AG04450 (cell line): ENCODE measurements around the gene PITX1. TPM values are rescaled to one million over a fixed set of nuclear protein-coding genes. Genes with fewer than 3 reads are reported as not detected.
A peak's percentile ranks its signal among the peaks of the same experiment; 100 is the strongest.

Source experiments
- CTCF ChIA-PET: fragments of 300-600, 350-600 bp; formaldehyde crosslinking; extraction: SDS; loops from one replicate; lab custom pipeline; 2022; ENCODE audit warnings: antibody characterized with exemption, inconsistent platforms; lab: Charles Lee
- POLR2A ChIA-PET: fragments of 350-600 bp; formaldehyde crosslinking; extraction: SDS; loops from one replicate; lab custom pipeline; 2021; ENCODE audit warnings: antibody characterized with exemption, inconsistent platforms; lab: Yijun Ruan, JAX
- DNase-seq: peaks from one replicate; pipeline ENCODE4 v3.0.0-alpha.2; 2011; ENCODE audit warnings: low read depth, low spot score
- H3K27ac ChIP-seq: one replicate; pipeline ENCODE4 v1.5.1; 2012; ENCODE audit warnings: low read depth, low read length, control low read depth
- H3K27me3 ChIP-seq: one replicate; pipeline ENCODE4 v1.6.0; 2012; ENCODE audit warnings: low read length; ENCODE audit not compliant: control insufficient read depth, insufficient read depth
- H3K4me3 ChIP-seq: 2 replicates; pipeline ENCODE4 v1.5.1; 2011; ENCODE audit warnings: mild to moderate bottlenecking, low read depth, low read length, control low read depth
- H3K9me3 ChIP-seq: 2 replicates; pipeline ENCODE4 v1.5.1; 2012; ENCODE audit warnings: low read length; ENCODE audit not compliant: control insufficient read depth, insufficient read depth
- CTCF ChIP-seq: IDR thresholded peaks from 2 replicates; pipeline ENCODE4 v1.5.1; 2011; ENCODE audit warnings: low read depth, low read length, control low read depth, inconsistent platforms
- polyA plus RNA-seq: library from polyadenylated mRNA; depleted of rRNA; stranded (reverse); fragments of >200 nt; gene quantifications from 2 replicates; pipeline ENCODE4 v1.2.3, GENCODE V29; 2011

Gene PITX1
- polyA plus RNA-seq, 1 experiment, result 72.1 TPM

GRCh38 chr5:135031813-135032694 is 2.0 kb downstream of the PITX1 start:
- Histone ChIP-seq H3K4me3 (peak overlapping the region; percentile 89), H3K27me3 (peaks cover 13% of the 10 kb centered on the region)
- CTCF ChIA-PET, result interaction anchor here (0.6 to 1.0 kb wide), 3 partner anchors 233 to 341 kb away, joined by 3 read pairs; no protein-coding TSS in a partner anchor

DNA sequence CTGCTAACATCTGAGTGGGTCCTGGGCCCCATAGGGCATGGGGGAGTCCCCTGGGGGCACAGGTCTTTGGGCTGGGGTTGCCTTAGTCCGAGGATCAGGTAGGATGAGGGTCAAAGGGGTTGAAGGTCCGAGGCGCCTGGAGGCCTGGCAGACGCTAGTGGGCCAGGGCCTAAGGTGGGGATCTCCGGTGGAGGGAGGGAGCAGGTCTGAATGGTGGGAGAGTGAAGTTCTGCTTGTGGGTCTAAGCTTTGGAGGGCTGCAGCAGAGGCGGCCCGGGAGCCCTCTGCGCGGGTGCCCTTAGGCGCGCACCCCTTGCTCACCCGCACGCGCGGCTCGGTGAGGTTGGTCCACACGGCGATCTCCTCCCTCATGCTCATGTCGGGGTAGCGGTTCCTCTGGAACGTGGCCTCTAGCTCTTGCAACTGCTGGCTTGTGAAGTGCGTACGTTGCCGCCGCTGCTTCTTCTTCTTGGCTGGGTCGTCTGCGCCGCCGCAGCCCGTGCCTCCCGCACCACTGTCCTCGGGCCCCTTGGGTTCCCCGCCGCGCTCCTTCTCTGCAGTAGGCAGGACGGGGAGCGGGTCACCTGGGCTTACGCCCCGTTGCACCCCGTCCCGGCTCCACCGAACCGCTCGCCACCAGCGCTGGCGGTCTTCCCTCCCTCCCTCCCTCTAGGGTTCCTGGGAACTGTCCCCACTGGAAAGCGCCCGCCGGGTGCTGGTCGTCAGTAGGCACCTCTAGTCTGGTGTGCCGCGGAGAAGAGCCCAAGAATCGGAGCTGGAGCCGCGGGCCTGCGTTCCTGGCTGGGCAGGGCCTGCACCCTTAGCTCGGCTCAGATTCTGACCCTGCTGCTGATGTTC is 2.8 kb downstream of the PITX1 start:
- Histone ChIP-seq H3K4me3 (peak overlapping the region; percentile 89), H3K9me3 (peaks cover 27% of the 10 kb centered on the region), H3K27ac (peak overlapping the region; percentile 68), H3K27me3 (peaks cover 6% of the 10 kb centered on the region)
- ChIA-PET CTCF (interaction anchor here (0.6 to 1.0 kb wide), 3 partner anchors 234 to 342 kb away, joined by 3 read pairs; no protein-coding TSS in a partner anchor), POLR2A (interaction anchor here (0.5 to 2.9 kb wide), 3 partner anchors 17 to 125 kb away, joined by 3 to 27 read pairs (median 7); no protein-coding TSS in a partner anchor)
- DNase-seq, result no peak
- no peak for TF ChIP-seq CTCF

More at GRCh38 chr5:135031813-135032694, 2.0 kb downstream of the PITX1 start:
- H3K9me3 ChIP-seq, result peaks cover 27% of the 10 kb centered on the region
- TF ChIP-seq CTCF, result no peak
- POLR2A ChIA-PET, result interaction anchor here (0.5 to 2.9 kb wide), 5 partner anchors 16 to 214 kb away, joined by 3 to 27 read pairs (median 3); no protein-coding TSS in a partner anchor
- no peak for DNase-seq
- peak overlapping the region; percentile 68 for H3K27ac ChIP-seq

- Histone ChIP-seq H3K9me3 (peaks cover 27% of the 10 kb centered on the region), H3K27ac (peak overlapping the region; percentile 31), H3K27me3 (peaks cover 6% of the 10 kb centered on the region), H3K4me3 (peak overlapping the region; percentile 89)
- ChIA-PET POLR2A (no interaction called here), CTCF (no interaction called here)
- no peak for DNase-seq
- no peak for TF ChIP-seq CTCF
These were observed 3.7 kb downstream of the PITX1 start for GRCh38 chr5:135030123-135030955.

DNA sequence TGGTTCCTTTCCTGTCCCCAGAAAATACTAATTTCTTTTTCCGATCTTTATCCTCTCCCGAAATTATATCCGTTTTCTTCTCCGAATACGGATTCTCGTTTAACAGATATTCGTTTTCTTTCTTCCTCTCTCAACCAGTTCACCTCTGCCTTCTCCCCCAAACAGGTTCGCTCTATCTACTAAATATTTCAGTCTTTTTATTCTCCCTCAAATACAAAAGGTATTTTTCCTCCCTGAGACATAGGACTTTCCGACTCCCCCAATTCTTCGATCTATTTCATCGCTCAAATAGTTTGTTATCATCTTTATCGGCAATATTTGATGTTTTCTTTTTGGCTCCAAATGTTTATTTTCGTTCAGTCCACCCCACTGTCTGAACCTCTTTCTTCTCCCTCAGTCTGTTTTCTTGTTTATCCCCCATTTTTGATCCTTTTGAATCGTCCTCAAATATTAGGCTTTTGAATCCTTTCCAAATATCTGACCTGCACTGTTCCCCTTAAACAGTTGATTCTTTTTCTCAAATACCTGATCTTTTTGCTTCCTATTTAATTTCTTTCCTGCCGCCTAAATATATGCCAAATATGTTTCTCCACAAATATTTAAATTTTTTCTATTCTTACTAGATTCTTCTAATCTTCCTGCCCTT is 4.4 kb downstream of the PITX1 start:
- Histone ChIP-seq H3K27ac (no peak overlapping the region), H3K4me3 (peak overlapping the region; percentile 89), H3K9me3 (peaks cover 27% of the 10 kb centered on the region), H3K27me3 (peaks cover 6% of the 10 kb centered on the region)
- CTCF ChIA-PET, result no interaction called here
- no peak for DNase-seq
- POLR2A ChIA-PET, result no interaction called here
- no peak for TF ChIP-seq CTCF
